Myocyte (in vitro differentiated cells): ENCODE data around the gene ARPC1A. TPM values are rescaled to one million over a fixed set of nuclear protein-coding genes. Genes with fewer than 3 reads are reported as not detected.
"Not testable (repeated sequence)": the region's sequence is repeated elsewhere in the genome, so short reads cannot be mapped to it uniquely, and the experiment has no call there.

Experiments
- DNase-seq: peaks from one replicate; pipeline ENCODE4 v3.0.0-alpha.2; 2012; ENCODE audit warnings: low read depth
- total RNA-seq: library from RNA; depleted of rRNA; stranded (reverse); fragments of >200 nt; gene quantifications from 2 replicates; pipeline ENCODE4 v1.2.3, GENCODE V29; 2014

Gene ARPC1A
- total RNA-seq, 1 donor from 2014 or later = 116 TPM

DNA sequence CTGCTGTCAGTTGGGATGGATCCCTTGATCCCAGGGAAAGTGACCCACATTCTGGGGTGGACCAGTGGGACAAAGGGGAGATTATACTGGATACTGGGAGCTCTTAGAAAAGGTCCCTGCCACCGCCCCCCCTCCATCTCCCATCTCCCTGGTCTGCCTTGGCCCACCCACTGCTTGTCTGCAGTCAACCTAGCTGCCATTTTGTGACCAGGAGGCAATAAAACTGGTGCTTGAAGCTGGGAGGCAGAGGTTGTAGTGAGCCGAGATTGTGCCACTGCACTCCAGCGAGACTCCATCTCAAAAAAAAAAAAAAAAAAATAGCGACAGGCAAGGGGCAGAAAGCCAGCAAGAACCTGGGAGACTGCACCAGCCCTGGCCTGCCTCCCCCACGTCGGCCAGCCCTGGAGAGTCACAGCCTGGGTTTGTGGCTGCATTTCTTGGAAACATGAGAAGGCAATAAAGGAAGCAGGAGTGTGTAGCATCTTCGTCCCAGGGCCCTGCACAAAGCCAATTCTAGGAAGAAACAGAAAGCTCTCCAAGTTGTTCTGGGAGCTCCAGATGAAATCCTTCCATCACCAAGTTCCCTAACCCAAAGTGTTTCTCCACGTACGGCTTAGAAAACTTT, 44.2 kb downstream of the ARPC1A start:
- peak; percentile 63 for DNase-seq

DNA sequence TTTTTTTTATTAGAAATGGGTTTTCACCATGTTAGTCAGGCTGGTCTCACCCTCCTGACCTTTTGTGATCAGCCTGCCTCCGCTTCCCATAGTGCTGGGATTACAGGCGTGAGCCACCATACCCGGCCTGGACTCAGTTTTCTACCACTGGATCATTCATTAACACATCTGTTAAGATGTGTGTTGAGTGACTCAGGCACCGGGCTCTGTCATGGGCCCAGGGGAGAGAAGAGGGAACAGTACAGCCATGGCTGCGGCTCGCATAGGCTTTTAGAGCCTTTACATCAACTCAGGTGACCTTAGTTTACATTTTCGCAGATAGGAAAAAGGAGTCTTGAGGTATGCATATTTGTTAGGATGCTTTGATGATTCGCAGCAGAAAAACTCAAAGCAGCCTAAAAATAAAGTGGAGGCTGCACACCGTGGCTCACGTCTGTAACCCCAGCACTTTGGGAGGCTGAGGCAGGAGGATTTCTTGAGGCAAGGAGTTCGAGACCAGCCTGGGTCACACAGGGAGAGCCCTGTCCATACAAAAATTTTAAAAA, 45.8 kb downstream of the ARPC1A start:
- no peak for DNase-seq

DNA sequence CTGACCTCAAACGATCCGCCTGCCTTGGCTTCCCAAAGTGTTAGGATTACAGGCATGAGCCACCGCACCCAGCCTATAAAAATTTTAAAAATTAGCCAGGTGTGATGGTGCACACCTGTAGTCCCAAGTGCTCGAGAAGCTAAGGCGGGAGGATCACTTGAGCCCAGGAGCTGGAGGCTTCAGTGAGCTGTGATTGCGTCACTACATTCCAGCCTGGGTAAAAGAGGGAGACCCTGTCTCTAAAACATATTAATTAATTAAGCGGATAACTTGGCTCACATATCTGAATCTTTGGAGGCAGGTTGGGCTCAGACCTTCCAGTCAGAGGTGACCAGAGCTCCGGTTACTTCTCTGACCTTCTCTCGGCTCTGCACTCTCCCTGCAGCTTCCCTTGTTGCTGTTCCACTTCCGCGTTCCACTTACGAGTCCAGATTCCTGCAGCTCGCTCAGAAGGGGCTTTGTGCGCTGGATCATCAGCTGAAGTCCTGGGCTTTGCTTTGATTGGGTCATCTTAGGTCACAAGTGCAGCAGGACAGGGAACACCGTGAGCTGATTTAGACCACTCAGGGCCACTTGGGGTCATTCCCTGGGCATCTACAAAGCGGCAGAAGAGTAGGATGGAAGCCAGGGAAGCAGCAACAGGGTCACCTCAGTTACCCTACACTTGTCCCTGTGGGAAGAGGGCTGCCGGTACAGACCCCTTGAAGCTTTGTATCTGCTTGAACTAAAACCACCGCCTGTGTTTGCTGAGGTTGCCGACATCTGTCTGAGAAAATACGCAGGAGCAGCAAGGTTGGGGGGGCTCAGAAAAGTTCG, 46.8 kb downstream of the ARPC1A start:
- DNase-seq = no peak

DNA sequence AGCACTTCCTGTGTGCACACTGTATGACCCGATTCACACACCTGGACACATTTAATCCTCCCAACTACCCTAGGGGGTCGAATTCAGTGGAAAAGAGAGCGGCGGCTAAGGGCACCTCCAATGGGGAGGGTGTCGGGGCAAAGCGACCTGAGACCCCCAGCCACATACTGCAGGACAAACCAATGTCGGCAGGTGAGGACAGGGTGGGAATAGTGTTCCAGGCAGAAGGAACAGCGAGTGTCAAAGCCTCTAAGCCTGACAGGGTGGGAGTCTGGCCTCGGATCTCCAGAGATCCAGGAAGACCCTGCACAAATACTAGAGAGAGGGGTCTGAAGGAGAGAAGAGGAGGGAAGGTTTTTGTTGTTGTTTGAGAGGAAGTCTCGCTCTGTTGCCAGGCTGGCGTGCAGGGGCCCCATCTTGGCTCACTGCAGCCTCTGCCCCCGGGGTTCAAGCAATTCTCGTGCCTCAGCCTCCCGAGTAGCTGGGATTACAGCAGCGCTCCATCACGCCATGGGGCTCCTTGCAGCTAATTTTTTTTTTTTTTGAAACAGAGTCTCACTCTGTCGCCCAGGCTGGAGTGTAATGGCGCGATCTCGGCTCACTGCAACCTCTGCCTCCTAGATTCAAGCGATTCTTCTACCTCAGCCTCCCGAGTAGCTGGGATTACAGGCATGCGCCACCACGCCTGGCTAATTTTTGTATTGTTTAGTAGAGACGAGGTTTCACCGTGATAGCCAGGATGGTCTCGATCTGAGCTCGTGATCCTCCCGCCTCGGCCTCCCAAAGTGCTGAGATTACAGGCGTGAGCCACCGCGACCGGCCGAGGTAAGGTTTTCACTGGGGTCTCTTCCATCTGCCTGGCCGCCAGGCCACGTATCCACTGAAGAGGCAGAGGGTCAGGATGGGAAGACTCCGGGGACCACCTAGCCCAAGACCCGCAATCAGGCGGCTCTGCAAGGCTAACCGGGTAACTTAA, 47.7 kb downstream of the ARPC1A start:
- no peak for DNase-seq

DNA sequence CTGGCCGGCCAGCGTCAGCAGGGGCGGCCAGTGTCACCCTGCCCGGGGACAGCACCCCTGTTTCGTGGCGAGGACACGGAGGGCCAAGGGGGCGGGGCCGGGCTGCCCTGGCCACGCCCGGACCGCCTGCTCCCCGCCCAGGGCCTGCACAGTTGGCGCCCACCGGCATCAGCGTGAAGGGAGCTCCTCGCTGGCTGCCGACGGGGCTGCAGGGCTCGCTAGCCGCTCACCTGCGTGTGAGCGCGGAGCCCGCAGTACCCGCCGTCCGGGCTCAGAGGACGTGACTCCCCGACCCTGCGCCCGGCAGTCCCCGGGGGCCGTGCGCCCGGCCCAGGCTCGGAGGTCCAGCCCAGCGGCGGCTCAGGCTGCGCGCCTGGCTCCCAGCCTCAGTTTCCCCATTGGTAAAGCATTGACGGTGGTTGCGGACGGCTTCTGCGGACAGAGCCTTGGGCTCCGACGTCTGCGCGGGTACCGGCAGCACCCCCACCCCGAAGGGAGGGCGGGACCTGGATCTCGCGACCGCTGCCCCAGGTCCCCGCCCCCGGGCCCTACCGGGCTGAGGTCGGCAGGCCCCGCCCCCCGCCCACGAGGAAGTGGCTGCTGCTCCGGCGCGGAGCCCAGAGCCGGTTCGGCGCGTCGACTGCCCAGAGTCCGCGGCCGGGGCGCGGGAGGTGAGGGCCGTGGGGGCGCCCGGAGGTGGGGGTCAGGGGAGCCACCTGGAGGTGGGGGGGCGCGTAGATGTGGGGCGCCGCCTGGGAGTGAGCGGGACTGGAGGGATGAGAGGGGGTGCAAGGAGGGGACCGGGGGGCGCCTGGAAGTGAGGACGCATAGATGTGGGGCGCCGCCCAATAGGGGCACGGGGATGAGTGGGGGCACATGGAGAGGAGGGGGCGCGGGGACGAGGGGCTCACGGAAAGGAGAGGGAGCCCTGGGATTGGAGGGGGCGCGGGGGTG, 48.7 kb downstream of the ARPC1A start, which contains the start of gene ARPC1B:
Gene ARPC1B, plus strand, starts transcription at position 620 of the 954 bp plus-strand sequence. CDS start 10,985 bp downstream, outside the sequence.
- peak; percentile 71 for DNase-seq

DNA sequence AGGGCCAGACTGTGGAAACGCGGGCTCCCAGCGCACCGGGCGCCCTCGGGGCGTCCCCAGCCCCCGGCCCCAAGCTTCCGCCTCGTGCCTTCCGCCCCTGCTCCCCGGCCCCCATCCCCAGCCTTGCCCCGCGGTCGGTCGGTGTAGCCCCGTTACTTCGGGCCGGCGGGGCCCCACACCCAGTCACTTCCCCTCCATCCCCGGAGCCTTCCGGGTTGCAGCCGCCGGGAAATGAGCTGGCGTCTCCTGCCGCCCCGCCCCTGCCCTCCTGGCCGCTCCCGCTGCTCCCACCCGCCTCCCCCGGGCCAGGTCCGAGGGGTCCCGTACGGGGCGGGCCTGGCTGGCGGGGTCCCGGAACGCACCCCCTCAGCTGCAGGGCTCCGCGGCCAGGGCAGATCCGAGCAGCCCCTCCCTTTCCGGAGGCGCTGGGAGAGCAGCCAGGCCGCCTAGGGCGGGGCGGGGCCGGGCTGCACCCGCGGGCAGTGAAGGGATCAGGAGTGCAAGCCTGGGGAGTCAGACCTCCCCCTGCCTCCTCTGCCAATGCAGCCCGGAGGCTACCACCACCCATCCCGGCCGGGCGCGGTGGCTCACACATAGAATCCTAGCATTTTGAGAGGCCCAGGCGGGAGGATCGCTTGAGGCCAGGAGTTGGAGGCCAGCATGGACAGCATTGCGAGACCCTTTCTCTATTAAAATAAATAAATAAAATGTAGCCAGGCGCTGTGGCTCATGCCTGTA, 49.5 kb downstream of the ARPC1A start:
- DNase-seq = peak; percentile 76

GRCh38 chr7:99379043-99379577, 53.4 kb downstream of the ARPC1A start:
- peak; percentile 69 for DNase-seq

GRCh38 chr7:99379693-99380031, 54.0 kb downstream of the ARPC1A start:
- not testable (repeated sequence) for DNase-seq

DNA sequence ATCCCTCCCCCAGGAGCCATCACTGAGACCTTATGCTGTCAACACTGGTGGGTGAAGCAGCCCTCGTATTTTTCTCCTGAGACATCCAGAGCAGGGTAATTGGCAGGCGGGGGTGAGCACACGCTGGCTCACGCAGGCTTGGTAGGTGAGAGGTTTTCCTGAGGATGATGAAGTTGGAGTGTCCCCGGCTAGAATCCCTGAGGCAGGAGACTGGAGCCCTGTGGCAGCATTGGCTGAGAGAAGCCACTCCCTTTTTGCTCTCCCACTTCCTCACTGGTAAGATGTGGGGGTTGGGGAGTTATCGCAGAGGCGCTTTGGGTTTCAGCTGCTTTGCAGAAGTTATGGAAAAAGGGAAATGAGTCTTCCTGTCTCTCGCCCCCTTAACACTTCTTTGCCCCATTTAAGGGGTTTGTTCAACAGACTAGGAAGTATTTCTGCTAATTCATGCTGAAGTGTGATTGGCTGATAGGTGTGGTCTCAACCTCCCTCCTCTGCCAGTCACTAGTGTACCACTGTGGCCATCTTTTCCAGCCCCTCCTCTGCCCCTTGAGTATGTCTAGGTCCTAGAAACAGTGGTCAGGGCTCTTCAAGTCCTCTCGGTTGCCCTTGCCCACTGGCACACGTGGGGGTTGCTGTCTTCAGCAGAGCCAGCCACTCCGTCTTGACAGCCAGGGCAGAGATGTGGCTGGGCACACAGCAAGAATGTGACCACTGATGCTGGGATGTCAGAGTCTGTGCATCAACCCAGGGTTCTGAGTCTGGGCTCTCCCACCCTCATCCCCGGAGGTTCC, 54.5 kb downstream of the ARPC1A start:
- no peak for DNase-seq

DNA sequence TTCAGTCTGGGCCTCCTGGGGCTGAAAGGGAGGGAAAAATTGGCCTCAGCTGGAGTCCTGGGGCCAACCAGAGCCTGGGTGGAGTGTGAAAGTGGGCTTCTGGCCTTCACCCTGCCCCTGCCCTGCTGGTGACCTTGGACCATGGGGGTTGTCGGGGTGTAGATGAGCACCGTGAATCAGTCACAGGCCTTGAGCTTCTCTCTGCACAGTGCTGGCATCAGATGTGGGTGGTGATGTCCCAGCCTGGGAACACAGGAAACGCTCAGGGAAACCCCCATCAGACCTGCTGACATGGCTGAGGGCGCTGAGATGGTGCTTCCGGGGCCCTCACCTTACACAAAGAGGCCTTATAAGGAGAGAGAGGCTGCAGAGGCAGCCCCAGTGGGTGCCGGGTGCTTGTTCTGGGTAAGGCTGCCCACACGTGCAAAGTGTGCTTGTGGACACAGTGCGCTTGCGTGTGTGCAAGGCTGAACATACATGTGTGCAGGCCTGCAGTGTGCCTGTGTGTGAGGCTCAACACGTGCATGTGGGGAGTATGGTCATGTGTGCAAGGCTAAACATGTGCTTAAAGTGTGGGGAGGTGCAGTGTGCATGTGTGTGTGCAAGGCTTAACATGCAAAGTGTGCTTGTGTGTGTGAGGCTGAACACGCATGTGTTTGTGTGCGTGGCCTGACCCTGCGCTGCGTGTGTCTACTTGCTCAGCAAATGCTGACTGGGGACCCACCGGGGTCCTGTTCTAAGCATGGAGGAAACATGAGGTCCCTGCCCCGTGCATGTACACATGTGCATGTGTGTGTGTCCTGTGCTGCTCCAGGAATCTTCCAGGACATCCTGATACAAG, 55.3 kb downstream of the ARPC1A start:
- DNase-seq = no peak

- DNase-seq = no peak
Measured at GRCh38 chr7:99381664-99382075, 56.0 kb downstream of the ARPC1A start.

DNA sequence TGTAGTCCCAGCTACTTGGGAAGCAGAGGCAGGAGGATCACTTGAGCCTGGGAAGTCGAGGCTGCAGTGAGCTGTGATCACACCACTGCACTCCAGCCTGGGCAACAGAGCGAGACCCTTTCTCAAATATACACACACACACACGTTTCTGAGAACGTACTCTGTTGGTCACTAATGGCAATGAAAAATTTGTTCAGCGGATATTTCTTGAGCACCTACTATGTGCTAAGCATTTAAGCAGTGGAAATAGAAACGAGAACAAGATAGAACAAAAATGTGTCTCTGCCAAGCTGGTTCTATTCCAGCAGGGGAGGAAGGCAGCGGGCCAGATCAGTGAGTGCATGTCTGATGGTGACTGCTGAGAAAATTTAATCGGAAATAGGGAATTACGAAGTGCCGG, 57.5 kb downstream of the ARPC1A start:
- no peak for DNase-seq

- DNase-seq = peak; percentile 73
Measured at GRCh38 chr7:99383791-99384370, 58.2 kb downstream of the ARPC1A start.

GRCh38 chr7:99384523-99384922, 58.8 kb downstream of the ARPC1A start:
- no peak for DNase-seq

- no peak for DNase-seq
Measured at GRCh38 chr7:99385564-99385963, 59.9 kb downstream of the ARPC1A start.

GRCh38 chr7:99386584-99387238, 61.0 kb downstream of the ARPC1A start:
- no peak for DNase-seq
